HG02884 (cell line): ENCODE measurements around the gene CTPS2.
"Not testable (repeated sequence)": the region's sequence is repeated elsewhere in the genome, so short reads cannot be mapped to it uniquely, and the experiment has no call there.

Experiments
- ATAC-seq: cut with Tn5 transposase; IDR thresholded peaks from one replicate; pipeline ENCODE4 v1.9.1; 2021; ENCODE audit warnings: mild to moderate bottlenecking, moderate library complexity; ENCODE audit not compliant: unreplicated experiment

The CTPS2 gene

GRCh38 chrX:16610121-16610621, 102.3 kb downstream of the CTPS2 start:
- no peak for ATAC-seq

- no peak for ATAC-seq
These were observed 106.2 kb downstream of the CTPS2 start for GRCh38 chrX:16606142-16606720.

- ATAC-seq = no peak
These were observed 108.1 kb downstream of the CTPS2 start for GRCh38 chrX:16604337-16604736.

DNA sequence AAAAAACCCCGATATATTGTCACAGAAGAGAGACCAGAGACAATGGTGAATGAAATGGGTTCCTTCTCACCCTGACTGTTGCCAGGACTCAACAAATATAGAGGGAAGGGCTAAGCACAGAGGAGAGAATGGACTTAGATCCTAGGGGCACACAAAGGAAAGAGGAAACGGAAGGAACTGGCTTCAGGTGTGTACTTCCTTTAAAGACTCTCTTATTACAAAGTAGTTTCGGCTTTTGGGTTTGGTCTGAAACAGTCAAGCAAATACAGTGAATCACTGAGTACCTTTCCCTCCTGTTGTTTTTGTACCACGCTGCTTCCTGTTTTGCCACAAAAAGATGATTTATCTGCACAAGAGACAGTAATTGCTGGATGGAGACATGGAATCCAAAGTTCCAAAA, 108.6 kb downstream of the CTPS2 start:
- ATAC-seq = no peak

DNA sequence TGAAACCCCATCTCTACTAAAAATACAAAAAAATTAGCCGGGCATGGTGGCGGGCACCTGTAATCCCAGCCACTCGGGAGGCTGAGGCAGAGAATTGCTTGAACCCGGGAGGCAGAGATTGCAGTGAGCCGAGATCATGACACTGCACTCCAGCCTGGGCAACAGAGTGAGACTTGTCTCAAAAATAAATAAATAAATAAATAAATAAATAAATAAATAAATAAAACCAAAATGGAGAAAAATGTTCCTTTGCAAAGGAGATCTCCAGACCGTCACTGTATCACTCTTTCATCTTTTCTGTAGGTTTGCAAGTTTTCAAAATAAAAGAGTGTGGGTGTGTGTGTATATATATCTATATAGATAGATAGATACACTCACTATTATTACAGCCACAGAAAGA, 109.2 kb downstream of the CTPS2 start:
- not testable (repeated sequence) for ATAC-seq

GRCh38 chrX:16601885-16602284, 110.6 kb downstream of the CTPS2 start:
- ATAC-seq = no peak

GRCh38 chrX:16594490-16594889, 118.0 kb downstream of the CTPS2 start:
- no peak for ATAC-seq

GRCh38 chrX:16593801-16594200, 118.7 kb downstream of the CTPS2 start:
- ATAC-seq = no peak

DNA sequence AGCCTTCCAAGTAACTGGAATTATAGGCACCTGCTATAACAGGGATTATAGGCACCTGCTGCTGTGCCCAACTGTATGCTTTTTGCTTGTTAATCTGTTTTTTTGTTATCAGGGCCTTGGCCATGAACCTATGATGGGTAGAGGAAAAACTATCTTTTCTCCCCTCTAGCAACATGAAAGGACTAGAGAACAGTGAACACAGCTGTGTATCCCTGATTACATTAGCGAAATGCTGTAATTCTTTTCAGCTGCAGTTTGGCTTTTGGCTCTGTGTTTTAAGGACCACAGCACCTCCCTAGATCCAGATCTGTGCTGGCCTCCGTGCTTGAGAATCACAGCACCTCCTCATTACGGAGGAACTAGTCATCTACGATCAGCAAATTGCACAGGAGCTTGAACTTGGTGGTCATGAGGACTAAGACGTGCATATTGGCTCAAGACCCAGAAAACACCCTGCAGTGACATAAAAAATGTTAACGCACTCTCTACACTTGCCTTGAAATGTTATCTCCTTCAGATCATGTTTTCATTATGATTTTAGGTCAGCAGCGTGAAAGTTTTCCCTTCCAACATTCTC, 120.2 kb downstream of the CTPS2 start:
- no peak for ATAC-seq

- no peak for ATAC-seq
These were observed 122.6 kb downstream of the CTPS2 start for GRCh38 chrX:16589826-16590225.

GRCh38 chrX:16589211-16589610, 123.3 kb downstream of the CTPS2 start:
- no peak for ATAC-seq

DNA sequence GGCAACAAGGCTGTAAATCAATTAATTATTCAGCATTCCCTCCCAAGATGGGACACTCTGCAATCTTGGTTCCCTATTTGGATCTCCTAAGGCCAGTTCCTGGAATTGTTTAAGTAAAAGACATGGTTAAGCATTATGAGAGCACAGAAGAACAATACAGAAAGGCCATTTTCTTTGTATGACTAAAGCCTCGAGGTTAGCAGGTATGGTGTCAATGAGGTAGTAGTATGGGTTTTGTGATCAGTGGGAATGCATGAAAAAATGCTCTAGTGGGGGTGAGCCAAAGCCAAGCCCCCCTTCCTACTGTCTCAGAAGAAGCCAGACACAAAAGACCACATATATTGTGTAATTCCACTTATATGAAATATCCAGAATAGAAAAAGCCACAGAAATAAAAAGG, 124.2 kb downstream of the CTPS2 start:
- no peak for ATAC-seq

- no peak for ATAC-seq
These were observed 124.6 kb downstream of the CTPS2 start for GRCh38 chrX:16587836-16588235.

DNA sequence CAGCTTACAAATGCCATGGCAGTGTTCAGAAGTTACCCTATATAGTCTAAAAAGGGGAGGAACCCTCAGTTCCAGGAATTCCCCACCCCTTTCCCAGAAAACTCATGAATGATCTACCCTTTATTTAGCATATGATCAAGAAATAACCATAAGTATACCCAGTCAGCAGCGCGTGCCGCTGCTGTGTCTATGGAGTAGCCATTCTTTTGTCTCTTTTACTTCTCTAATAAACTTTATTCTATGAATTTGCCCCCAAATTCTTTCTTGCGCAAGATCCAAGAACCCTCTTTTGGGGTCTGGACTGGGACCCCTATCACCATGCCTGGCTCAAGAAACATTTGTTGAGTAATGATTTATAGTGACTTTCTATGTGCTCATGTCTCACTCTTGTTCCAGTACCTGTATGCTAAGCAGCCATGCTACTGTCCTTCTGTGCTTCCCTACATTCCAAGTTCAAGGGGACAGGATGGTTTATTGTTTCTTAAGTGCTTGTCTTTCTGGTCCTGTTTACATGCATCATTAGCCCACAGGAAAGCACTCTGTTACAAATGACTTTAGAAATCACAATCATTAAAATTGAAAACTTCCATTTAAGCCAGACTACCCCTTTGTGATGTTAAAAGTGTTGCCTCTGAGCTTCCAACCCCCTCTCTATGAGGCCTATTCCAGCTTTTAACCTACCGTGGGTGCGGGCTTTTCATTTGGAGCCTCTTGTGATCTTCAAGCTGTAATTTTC, 125.9 kb downstream of the CTPS2 start:
- ATAC-seq = no peak

GRCh38 chrX:16585486-16586376, 126.7 kb downstream of the CTPS2 start:
- no peak for ATAC-seq

DNA sequence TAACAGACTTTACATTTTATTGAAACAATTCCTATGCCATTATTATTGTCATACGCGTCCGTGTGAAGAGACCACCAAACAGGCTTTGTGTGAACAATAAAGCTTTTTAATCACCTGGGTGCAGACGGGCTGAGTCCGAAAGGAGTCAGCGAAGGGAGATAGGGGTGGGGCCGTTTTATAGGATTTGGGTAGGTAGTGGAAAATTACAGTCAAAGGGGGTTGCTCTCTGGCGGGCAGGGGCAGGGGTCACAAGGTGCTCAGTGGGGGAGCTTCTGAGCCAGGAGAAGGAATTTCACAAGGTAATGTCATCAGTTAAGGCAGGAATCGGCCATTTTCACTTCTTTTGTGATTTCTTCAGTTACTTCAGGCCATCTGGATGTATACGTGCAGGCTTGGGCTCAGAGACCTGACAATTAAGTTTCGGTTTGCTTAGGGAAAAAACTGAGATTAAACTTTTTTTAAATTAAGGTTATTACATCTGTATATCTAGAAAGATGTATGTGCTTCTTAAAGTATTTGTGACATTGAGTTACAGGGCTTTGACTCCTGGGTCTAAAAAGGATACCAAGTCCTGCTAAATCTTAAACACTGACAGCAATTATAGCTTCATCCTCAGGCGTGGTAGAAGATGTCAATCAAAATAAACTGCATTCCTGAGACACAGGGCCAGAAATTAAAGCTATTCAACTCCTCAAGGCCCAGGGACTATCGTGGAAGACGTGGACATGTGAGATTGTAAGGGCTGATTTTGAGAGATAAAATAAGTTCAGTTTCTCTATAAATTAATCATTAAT, 132.3 kb downstream of the CTPS2 start:
- ATAC-seq = not testable (repeated sequence)

GRCh38 chrX:16579517-16579916, 133.0 kb downstream of the CTPS2 start:
- ATAC-seq = no peak

GRCh38 chrX:16578218-16578617, 134.3 kb downstream of the CTPS2 start:
- no peak for ATAC-seq

- no peak for ATAC-seq
These were observed 134.9 kb downstream of the CTPS2 start for GRCh38 chrX:16577483-16578029.

GRCh38 chrX:16575388-16575787, 137.1 kb downstream of the CTPS2 start:
- not testable (repeated sequence) for ATAC-seq
